CD4-positive, alpha-beta memory T cell (primary cell): Measurements from ENCODE around the gene CTDP1. TPM values are rescaled to one million over a fixed set of nuclear protein-coding genes. Genes with fewer than 3 reads are reported as not detected.

Experiments
- CTCF ChIA-PET: fragments of 350-600 bp; sonication (Branson Sonifier 250); formaldehyde crosslinking; loops from one replicate; lab custom pipeline; 2021; ENCODE audit warnings: inconsistent platforms; ENCODE audit not compliant: partially characterized antibody; lab: Charles Lee
- POLR2A ChIA-PET: fragments of 350-600 bp; sonication (Branson Sonifier 250); formaldehyde crosslinking; loops from one replicate; lab custom pipeline; 2021; ENCODE audit not compliant: partially characterized antibody; lab: Charles Lee
- DNase-seq, 5 donors: peaks; one replicate each; pipeline versions ENCODE4 v3.0.0 to v3.0.0-alpha.2; 2020 to 2022; ENCODE audit warnings: mixed read lengths in 1 of 5
- H3K27ac ChIP-seq: one replicate; pipeline ENCODE4 v1.7.0; 2013; ENCODE audit warnings: low read depth, low read length
- H3K27me3 ChIP-seq: 2 replicates; pipeline ENCODE4 v1.7.0; 2013; ENCODE audit warnings: mild to moderate bottlenecking, low read length, moderate library complexity; ENCODE audit not compliant: insufficient read depth
- H3K36me3 ChIP-seq: 2 replicates; pipeline ENCODE4 v1.7.0; 2013; ENCODE audit warnings: mild to moderate bottlenecking, low read length, moderate library complexity; ENCODE audit not compliant: insufficient read depth
- H3K4me1 ChIP-seq: 2 replicates; pipeline ENCODE4 v1.7.0; 2013; ENCODE audit warnings: mild to moderate bottlenecking, low read length, moderate library complexity; ENCODE audit not compliant: insufficient read depth
- H3K4me3 ChIP-seq, 2 donors: one replicate each; pipeline ENCODE4 v1.7.0; 2013; ENCODE audit warnings: low read length in 2 of 2, mild to moderate bottlenecking in 1 of 2
- H3K9me3 ChIP-seq, 2 donors: one replicate each; pipeline ENCODE4 v1.7.0; 2013; ENCODE audit warnings: low read length in 2 of 2, control low read depth in 1 of 2; ENCODE audit not compliant: control insufficient read depth in 1 of 2
- H3K27ac Mint-ChIP-seq, 7 donors: one replicate each; pipeline ENCODE4 v1.8.0; 2020 to 2021; ENCODE audit warnings: mixed read lengths in 7 of 7, mild to moderate bottlenecking in 6 of 7, inconsistent platforms in 3 of 7, moderate library complexity in 3 of 7
- H3K27me3 Mint-ChIP-seq, 2 donors: one replicate each; pipeline ENCODE4 v1.8.0; 2020 to 2021; ENCODE audit warnings: mixed read lengths in 2 of 2
- H3K36me3 Mint-ChIP-seq, 2 donors: one replicate each; pipeline ENCODE4 v1.8.0; 2020 to 2021; ENCODE audit warnings: mixed read lengths in 2 of 2, inconsistent platforms in 1 of 2, mild to moderate bottlenecking in 1 of 2
- H3K4me1 Mint-ChIP-seq, 4 donors: one replicate each; pipeline ENCODE4 v1.8.0; 2020 to 2021; ENCODE audit warnings: mixed read lengths in 4 of 4, mild to moderate bottlenecking in 1 of 4
- H3K4me3 Mint-ChIP-seq, 8 donors: one replicate each; pipeline ENCODE4 v1.8.0; 2020 to 2021; ENCODE audit warnings: mixed read lengths in 8 of 8, mild to moderate bottlenecking in 7 of 8, moderate library complexity in 6 of 8, inconsistent platforms in 3 of 8
- H3K9me3 Mint-ChIP-seq, 8 donors: one replicate each; pipeline ENCODE4 v1.8.0; 2020 to 2021; ENCODE audit warnings: mixed read lengths in 8 of 8, mild to moderate bottlenecking in 5 of 8, inconsistent platforms in 3 of 8, moderate library complexity in 1 of 8
- intact Hi-C: fragments of 100-400 bp; cut with micrococcal nuclease; formaldehyde crosslinking; loops from one replicate; pipeline ENCODE4 v1.15.1; 2023
- polyA plus RNA-seq, 2 donors: library from polyadenylated mRNA; unstranded; fragments of 300-500 nt; fragmentation: Illumina TruSeq; gene quantifications; one replicate each; pipeline ENCODE4 v1.2.3, GENCODE V29; 2021
- total RNA-seq, 2 experiments: library from RNA; stranded (reverse); gene quantifications; one replicate each; pipeline ENCODE4 v1.2.3, GENCODE V29; 2021

The CTDP1 gene
- total and polyA plus RNA-seq, 4 experiments from 2014 or later: 8.5 to 44.5 (median 36.4) TPM

- Mint-ChIP-seq H3K27ac (peak overlapping the region in 2 of 7 donors; percentile 29 to 57), H3K9me3 (no peaks in the 10 kb centered on the region), H3K4me1 (peaks cover 4 to 19% (median 9%) of the 10 kb centered on the region in 4 donors), H3K4me3 (no peak overlapping the region), H3K27me3 (no peaks in the 10 kb centered on the region), H3K36me3 (peaks cover 50 to 84% of the 10 kb centered on the region in 2 donors)
- Histone ChIP-seq H3K27me3 (no peaks in the 10 kb centered on the region), H3K4me1 (no peaks in the 10 kb centered on the region), H3K4me3 (no peak overlapping the region), H3K27ac (no peak overlapping the region), H3K36me3 (peaks cover 46% of the 10 kb centered on the region), H3K9me3 (no peaks in the 10 kb centered on the region)
- ChIA-PET POLR2A (no interaction called here), CTCF (no interaction called here)
- no peak for DNase-seq
- intact Hi-C loops: no loop called here
Observed at GRCh38 chr18:79704631-79705030, 25.0 kb downstream of the CTDP1 start.

GRCh38 chr18:79705272-79705671, 25.7 kb downstream of the CTDP1 start:
- Mint-ChIP-seq H3K27ac (peak overlapping the region in 1 of 7 donors; percentile 57), H3K36me3 (peaks cover 47 to 84% of the 10 kb centered on the region in 2 donors), H3K4me3 (no peak overlapping the region), H3K9me3 (no peaks in the 10 kb centered on the region), H3K4me1 (peaks cover 4 to 19% (median 9%) of the 10 kb centered on the region in 4 donors), H3K27me3 (no peaks in the 10 kb centered on the region)
- POLR2A ChIA-PET: no interaction called here
- no peaks in the 10 kb centered on the region for H3K4me1 ChIP-seq
- CTCF ChIA-PET: no interaction called here
- intact Hi-C loops: no loop called here
- peaks cover 46% of the 10 kb centered on the region for H3K36me3 ChIP-seq
- H3K4me3 ChIP-seq: no peak overlapping the region
- no peaks in the 10 kb centered on the region for H3K9me3 ChIP-seq
- DNase-seq: no peak
- no peak overlapping the region for H3K27ac ChIP-seq
- no peaks in the 10 kb centered on the region for H3K27me3 ChIP-seq

DNA sequence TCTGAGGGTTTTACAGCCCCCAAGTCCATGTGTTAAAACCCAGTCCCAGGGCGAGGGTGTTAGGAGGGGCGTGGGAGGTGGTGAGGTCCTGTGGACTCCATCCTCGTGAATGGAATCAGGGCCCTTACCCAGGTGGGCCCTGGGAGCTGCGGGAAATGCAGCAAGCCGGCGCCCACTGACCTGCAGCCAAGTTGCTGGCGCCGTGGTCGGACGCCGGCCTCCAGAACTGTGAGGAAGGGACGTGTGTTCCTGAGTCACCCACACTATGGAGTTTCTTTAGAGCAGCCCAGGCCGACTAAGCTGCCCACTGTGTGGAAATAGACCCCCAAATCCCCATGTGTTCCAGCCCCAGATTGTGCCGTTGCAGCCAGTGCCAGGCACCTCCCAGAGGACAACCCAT, 26.4 kb downstream of the CTDP1 start:
- ChIA-PET CTCF (no interaction called here), POLR2A (no interaction called here)
- Mint-ChIP-seq H3K27me3 (no peaks in the 10 kb centered on the region), H3K9me3 (no peaks in the 10 kb centered on the region), H3K27ac (peak overlapping the region in 3 of 7 donors; percentile 18 to 57 (median 25)), H3K4me3 (no peak overlapping the region), H3K4me1 (peaks cover 4 to 19% (median 9%) of the 10 kb centered on the region in 4 donors), H3K36me3 (peaks cover 48 to 83% of the 10 kb centered on the region in 2 donors)
- no peak overlapping the region for H3K4me3 ChIP-seq
- H3K4me1 ChIP-seq: no peaks in the 10 kb centered on the region
- H3K9me3 ChIP-seq: no peaks in the 10 kb centered on the region
- H3K27ac ChIP-seq: no peak overlapping the region
- no peak for DNase-seq
- intact Hi-C loops: no loop called here
- H3K27me3 ChIP-seq: no peaks in the 10 kb centered on the region
- H3K36me3 ChIP-seq: peaks cover 51% of the 10 kb centered on the region

DNA sequence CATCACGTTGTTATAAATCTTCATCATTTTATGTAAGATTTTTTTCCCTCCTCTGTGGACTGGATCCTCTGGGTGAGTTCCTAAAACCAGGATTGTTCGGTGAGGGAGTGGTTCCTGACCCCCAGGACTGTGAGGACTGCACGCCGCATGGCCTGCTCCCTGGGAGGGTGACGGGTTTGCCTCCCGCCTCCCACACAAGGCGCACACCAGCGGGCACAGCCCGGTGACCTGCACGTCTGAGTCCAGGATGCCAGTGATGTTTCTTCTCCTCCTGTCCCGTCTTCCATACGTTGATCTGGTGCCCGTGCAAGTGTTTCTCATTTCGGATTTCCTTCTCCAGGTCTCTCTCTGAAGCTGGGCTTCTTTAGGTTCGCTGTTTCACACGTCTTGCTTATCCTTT, 27.1 kb downstream of the CTDP1 start:
- H3K27me3 Mint-ChIP-seq: no peaks in the 10 kb centered on the region
- H3K36me3 Mint-ChIP-seq: peaks cover 51 to 86% of the 10 kb centered on the region in 2 donors
- Histone ChIP-seq H3K4me3 (no peak overlapping the region), H3K9me3 (no peaks in the 10 kb centered on the region), H3K36me3 (peaks cover 55% of the 10 kb centered on the region), H3K27me3 (no peaks in the 10 kb centered on the region), H3K27ac (no peak overlapping the region), H3K4me1 (no peaks in the 10 kb centered on the region)
- intact Hi-C loops: no loop called here
- no peak for DNase-seq
- H3K4me3 Mint-ChIP-seq: no peak overlapping the region
- H3K27ac Mint-ChIP-seq: peak overlapping the region in 1 of 7 donors; percentile 57
- POLR2A ChIA-PET: no interaction called here
- H3K4me1 Mint-ChIP-seq: peaks cover 4 to 19% (median 8%) of the 10 kb centered on the region in 4 donors
- H3K9me3 Mint-ChIP-seq: no peaks in the 10 kb centered on the region
- CTCF ChIA-PET: no interaction called here

DNA sequence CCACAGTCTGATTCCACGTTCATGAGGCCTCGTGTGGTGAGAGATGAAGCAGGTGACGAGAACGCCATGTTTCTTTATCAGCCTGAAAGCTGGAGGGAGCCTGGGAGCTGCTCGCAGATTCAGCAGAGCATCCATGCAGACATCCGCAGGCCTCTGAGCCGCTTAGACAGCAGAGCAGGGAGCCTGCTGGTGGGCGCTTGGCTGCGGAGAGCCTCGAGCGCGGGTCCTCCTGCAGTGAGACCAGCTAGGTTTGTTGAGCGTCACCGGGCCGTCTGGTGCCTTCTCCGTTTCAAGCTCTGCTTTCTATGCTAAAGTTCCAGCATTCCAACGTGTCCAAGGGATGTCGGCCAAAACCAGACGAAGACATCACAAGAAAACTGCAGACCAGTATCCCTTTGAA, 27.6 kb downstream of the CTDP1 start:
- CTCF ChIA-PET: no interaction called here
- Mint-ChIP-seq H3K9me3 (no peaks in the 10 kb centered on the region), H3K4me1 (peaks cover 4 to 19% (median 6%) of the 10 kb centered on the region in 4 donors), H3K27ac (no peak overlapping the region), H3K36me3 (peaks cover 53 to 87% of the 10 kb centered on the region in 2 donors), H3K4me3 (no peak overlapping the region), H3K27me3 (no peaks in the 10 kb centered on the region)
- Histone ChIP-seq H3K36me3 (peaks cover 55% of the 10 kb centered on the region), H3K4me1 (no peaks in the 10 kb centered on the region), H3K4me3 (no peak overlapping the region), H3K27me3 (no peaks in the 10 kb centered on the region), H3K9me3 (no peaks in the 10 kb centered on the region), H3K27ac (no peak overlapping the region)
- no peak for DNase-seq
- intact Hi-C loops: no loop called here
- POLR2A ChIA-PET: no interaction called here

DNA sequence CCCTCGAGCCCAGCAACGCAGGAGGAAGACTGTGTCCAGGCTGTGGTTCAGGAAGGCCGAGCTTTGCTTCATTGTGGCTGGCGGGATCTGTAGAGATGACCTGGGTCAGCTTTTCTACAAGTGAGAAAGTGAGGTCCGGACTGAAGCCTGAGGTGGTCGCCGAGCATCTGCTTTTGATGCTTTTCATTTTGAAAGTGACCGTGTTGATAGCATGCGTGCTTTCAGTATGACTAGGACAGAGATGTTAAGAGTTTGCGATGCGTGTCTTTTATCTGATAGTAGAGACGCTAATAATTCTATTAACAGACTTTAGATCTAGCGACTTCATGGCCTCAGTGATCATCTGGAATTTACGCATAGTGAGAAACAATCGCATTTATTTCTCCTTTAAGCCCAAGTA, 28.1 kb downstream of the CTDP1 start:
- no peak for DNase-seq
- POLR2A ChIA-PET: no interaction called here
- Mint-ChIP-seq H3K27ac (peak overlapping the region in 2 of 7 donors; percentile 27 to 70), H3K4me3 (no peak overlapping the region), H3K4me1 (peaks cover 4 to 19% (median 6%) of the 10 kb centered on the region in 4 donors), H3K27me3 (no peaks in the 10 kb centered on the region), H3K9me3 (no peaks in the 10 kb centered on the region), H3K36me3 (peaks cover 57 to 90% of the 10 kb centered on the region in 2 donors)
- Histone ChIP-seq H3K9me3 (no peaks in the 10 kb centered on the region), H3K27ac (no peak overlapping the region), H3K36me3 (peaks cover 58% of the 10 kb centered on the region), H3K4me3 (no peak overlapping the region), H3K4me1 (no peaks in the 10 kb centered on the region), H3K27me3 (no peaks in the 10 kb centered on the region)
- intact Hi-C loops: no loop called here
- CTCF ChIA-PET: no interaction called here

DNA sequence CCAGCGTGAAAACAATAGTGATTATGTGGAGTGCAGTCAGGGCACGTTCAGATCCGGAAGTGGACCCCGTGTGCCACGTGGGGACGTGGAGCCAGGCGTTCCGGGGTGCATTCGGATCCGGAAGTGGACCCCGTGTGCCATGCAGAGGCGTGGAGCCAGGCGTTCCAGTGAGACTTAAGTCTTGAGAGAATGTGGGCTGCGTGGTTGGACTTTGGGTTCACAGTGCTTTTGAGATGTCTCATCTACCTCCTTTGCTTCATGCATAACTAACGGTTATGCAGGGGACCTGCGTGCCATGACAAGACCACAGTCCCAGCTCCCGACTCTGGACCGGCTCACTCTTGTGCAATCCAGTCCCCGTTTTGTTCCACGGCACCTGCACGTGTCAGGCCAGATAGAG, 28.8 kb downstream of the CTDP1 start:
- H3K27ac Mint-ChIP-seq: peak overlapping the region in 3 of 7 donors; percentile 6 to 70 (median 27)
- H3K4me3 ChIP-seq: no peak overlapping the region
- no peaks in the 10 kb centered on the region for H3K27me3 Mint-ChIP-seq
- peaks cover 66% of the 10 kb centered on the region for H3K36me3 ChIP-seq
- no peaks in the 10 kb centered on the region for H3K9me3 Mint-ChIP-seq
- no peak overlapping the region for H3K27ac ChIP-seq
- intact Hi-C loops: no loop called here
- no peak for DNase-seq
- ChIA-PET CTCF (no interaction called here), POLR2A (no interaction called here)
- H3K36me3 Mint-ChIP-seq: peaks cover 63 to 90% of the 10 kb centered on the region in 2 donors
- H3K4me3 Mint-ChIP-seq: no peak overlapping the region
- H3K27me3 ChIP-seq: no peaks in the 10 kb centered on the region
- peaks cover 4 to 19% (median 6%) of the 10 kb centered on the region in 4 donors for H3K4me1 Mint-ChIP-seq
- H3K4me1 ChIP-seq: no peaks in the 10 kb centered on the region
- no peaks in the 10 kb centered on the region for H3K9me3 ChIP-seq
